ENCODE results near the gene CLEC18A. TPM values are rescaled to one million over a fixed set of nuclear protein-coding genes. Genes with fewer than 3 reads are reported as not detected.
A peak's percentile ranks its signal among the peaks of the same experiment; 100 is the strongest.
"Not testable (repeated sequence)": the region's sequence is repeated elsewhere in the genome, so short reads cannot be mapped to it uniquely, and the experiment has no call there.

CLEC18A gene
- total RNA-seq, 2 donors from 2014 or later: 12.4 to 21.9 TPM

DNA sequence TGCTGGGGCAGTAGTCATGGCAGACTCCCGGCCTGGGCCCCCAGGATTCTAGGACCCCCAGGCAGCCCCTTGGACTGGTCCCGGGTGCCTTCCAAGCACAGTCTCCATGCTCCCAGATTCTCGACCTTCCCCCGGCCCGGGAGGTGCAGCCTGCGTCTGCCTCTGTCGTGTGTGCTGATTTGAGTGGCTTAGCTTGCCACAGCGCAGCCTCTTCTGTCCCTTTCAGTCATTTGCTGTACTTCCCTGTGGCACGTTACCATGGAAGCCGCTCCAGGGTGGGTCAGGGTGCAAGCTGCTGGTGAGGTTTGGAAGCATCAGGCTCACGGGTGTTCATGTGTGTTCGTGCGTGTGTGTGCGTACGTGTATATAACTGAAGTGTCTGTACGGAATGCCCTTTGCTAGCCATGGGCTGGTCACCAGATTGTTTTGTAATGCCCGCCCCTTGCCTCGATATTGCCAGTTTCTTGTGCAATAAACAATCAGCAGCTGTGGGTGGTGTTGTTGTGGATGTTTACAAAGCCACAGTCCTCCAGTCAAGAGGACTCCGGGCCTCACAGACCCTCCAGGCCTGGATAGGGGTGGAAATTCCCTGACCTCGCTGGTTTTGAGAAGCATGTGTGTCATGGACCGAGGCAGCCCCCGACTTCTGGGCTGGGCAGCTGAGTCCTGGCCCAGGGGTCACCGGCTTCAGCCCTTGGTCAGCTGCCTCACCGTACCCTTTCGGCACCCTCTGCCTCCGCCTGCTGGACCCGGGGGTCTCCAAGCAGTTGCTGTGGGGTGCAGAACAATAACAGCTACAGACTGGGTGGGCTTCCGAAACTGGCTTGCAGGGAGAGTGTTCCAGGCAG is 9.7 kb upstream of the CLEC18A start:
- DNase-seq (ENCODE audit: low spot score) (no peak), ATAC-seq (ENCODE audit: insufficient number of reproducible peaks, low FRiP score, low read depth) (peak; percentile 25)
- H3K27ac ChIP-seq: peak overlapping the region; percentile 61 to 96
- H3K27me3 ChIP-seq (replicated peaks; ENCODE audit: insufficient read depth): no peaks in the 10 kb centered on the region
- TF ChIP-seq, protein P1, sequence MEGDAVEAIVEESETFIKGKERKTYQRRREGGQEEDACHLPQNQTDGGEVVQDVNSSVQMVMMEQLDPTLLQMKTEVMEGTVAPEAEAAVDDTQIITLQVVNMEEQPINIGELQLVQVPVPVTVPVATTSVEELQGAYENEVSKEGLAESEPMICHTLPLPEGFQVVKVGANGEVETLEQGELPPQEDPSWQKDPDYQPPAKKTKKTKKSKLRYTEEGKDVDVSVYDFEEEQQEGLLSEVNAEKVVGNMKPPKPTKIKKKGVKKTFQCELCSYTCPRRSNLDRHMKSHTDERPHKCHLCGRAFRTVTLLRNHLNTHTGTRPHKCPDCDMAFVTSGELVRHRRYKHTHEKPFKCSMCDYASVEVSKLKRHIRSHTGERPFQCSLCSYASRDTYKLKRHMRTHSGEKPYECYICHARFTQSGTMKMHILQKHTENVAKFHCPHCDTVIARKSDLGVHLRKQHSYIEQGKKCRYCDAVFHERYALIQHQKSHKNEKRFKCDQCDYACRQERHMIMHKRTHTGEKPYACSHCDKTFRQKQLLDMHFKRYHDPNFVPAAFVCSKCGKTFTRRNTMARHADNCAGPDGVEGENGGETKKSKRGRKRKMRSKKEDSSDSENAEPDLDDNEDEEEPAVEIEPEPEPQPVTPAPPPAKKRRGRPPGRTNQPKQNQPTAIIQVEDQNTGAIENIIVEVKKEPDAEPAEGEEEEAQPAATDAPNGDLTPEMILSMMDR (IDR thresholded peaks at IDR 0.05): no peak
- no peaks in the 10 kb centered on the region for H3K9me3 ChIP-seq
- H3K36me3 ChIP-seq: peaks cover 39% of the 10 kb centered on the region
- peaks cover 6 to 66% of the 10 kb centered on the region in 2 donors for H3K4me1 ChIP-seq (ENCODE audit: control insufficient read depth in 1 of 2, low read depth in 2 of 2)
- no peak overlapping the region for H3K4me3 ChIP-seq

DNA sequence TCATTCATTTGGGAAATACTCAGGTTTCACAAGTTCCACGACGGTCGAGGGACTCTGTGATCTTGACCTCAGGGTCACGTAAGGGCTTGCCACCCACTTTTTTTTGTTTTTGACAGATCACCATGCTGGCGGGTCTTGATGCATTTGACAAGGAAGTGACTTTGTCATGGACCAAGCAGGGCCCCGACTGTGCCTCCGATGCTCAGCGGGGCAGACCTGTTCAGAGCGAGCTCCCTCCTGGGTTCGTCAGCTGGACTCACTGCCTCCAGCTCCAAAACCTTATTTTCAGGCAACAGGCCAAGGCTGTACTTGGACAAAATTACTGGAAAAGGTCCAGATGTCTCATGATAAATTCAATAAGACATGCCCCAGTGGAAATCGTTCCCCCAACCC is 9.0 kb upstream of the CLEC18A start:
- Histone ChIP-seq H3K27me3 (replicated peaks; ENCODE audit: insufficient read depth) (no peaks in the 10 kb centered on the region), H3K4me3 (no peak overlapping the region), H3K9me3 (no peaks in the 10 kb centered on the region), H3K36me3 (peaks cover 33% of the 10 kb centered on the region), H3K4me1 (ENCODE audit: control insufficient read depth in 1 of 2, low read depth in 2 of 2) (peaks cover 2 to 60% of the 10 kb centered on the region in 2 donors), H3K27ac (peak overlapping the region; percentile 61 to 96)
- DNase-seq (ENCODE audit: low spot score) (no peak), ATAC-seq (ENCODE audit: insufficient number of reproducible peaks, low FRiP score, low read depth) (no peak)
- TF ChIP-seq, protein P1 (IDR thresholded peaks at IDR 0.05): no peak

DNA sequence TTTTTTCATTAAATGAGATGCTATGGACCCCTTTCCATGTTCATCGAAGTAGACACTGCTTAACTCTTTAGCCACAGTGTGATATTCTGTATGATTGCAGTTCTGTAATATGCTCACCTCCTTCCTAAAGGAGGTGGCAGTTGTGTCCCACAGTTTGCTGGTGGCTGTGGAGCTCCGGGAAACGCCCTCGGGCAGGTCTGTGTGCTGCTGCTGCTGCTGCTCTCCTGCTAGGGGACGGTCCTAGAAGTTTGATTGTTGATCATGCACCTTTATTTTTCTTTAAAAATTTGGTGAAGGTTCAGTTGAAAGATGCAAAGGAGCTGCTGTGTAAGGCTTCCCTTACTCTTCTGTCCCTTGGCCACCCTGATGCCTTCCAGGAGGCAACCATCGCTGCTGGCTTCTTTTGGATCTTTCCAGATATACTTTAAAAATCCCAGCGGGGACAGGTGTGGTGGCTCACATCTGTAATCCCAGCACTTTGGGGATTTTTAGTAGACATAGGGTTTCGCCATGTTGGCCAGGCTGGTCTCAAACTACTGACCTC is 8.4 kb upstream of the CLEC18A start:
- H3K4me1 ChIP-seq (ENCODE audit: control insufficient read depth in 1 of 2, low read depth in 2 of 2): peaks cover 0 to 54% of the 10 kb centered on the region in 2 donors
- ATAC-seq (ENCODE audit: insufficient number of reproducible peaks, low FRiP score, low read depth) (no peak), DNase-seq (ENCODE audit: low spot score) (no peak)
- peaks cover 27% of the 10 kb centered on the region for H3K36me3 ChIP-seq
- H3K27ac ChIP-seq: peak overlapping the region; percentile 61 to 96
- H3K27me3 ChIP-seq (replicated peaks; ENCODE audit: insufficient read depth): no peaks in the 10 kb centered on the region
- TF ChIP-seq, protein P1 (IDR thresholded peaks at IDR 0.05): no peak
- no peaks in the 10 kb centered on the region for H3K9me3 ChIP-seq
- H3K4me3 ChIP-seq: no peak overlapping the region

DNA sequence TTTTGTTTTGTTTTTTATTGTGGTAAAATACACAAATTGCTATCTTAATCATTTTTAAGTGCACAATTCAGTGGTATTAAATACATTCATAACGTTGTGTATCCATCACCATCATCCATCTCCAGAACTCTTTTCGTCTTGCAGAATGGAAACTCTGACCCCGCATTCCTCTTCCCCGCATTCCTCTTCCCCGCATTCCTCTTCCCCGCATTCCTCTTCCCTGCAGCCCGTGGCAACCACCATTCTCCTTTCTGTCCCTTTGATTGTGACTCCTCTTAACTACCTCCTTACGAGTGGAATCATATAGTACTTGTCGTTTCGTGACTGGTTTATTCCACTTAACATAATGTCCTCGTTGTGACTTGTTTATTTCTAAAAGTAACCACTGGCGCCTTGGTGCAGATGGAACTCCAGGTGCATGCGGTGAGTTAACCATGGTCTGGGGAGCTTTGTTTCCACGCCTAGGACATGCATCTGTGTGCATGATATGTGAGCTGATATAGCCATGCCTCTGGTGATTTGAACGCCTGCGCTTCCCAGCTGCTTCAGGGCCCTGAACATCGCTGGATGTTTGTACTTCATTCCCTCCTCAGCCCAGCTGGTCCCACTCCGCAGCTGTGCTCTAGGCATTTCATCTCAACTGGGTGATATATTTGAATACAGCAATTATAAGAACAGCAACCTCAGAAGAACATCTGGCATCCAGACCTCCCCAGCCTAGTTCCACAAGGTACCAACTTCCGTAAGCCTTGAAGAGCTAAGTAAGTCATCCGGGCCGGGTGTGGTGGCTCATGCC is 7.7 kb upstream of the CLEC18A start:
- H3K27me3 ChIP-seq (replicated peaks; ENCODE audit: insufficient read depth); H3K27ac ChIP-seq; ATAC-seq (ENCODE audit: insufficient number of reproducible peaks, low FRiP score, low read depth); H3K9me3 ChIP-seq; DNase-seq (ENCODE audit: low spot score); H3K4me3 ChIP-seq: not testable (repeated sequence)
- Histone ChIP-seq H3K36me3 (peaks cover 20% of the 10 kb centered on the region), H3K4me1 (ENCODE audit: control insufficient read depth in 1 of 2, low read depth in 2 of 2) (peaks cover 0 to 46% of the 10 kb centered on the region in 2 donors)

DNA sequence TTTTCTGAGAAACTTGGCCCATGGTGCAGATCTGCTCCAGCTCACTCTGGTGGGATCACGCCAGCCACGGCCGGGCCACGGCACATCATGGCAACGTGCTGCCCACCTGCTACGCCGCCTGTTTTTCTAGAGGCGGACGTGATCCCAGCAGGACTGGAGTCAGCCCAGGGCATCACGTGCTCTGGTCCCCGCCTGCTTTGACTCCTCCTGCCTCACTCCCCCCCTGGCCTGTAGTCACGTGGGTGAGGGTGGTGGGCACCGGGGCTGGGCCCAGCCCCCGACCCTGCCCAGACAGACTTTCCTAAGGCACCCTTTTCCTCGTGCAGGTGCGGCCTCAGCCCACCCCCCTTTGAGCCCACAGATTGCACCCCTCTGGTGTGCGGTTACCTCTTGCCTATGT is 723 bp upstream of the CLEC18A start:
- H3K4me3 ChIP-seq; H3K4me1 ChIP-seq (ENCODE audit: control insufficient read depth in 1 of 2, low read depth in 2 of 2); H3K27me3 ChIP-seq (replicated peaks; ENCODE audit: insufficient read depth); ATAC-seq (ENCODE audit: insufficient number of reproducible peaks, low FRiP score, low read depth); H3K36me3 ChIP-seq; H3K27ac ChIP-seq; H3K9me3 ChIP-seq; DNase-seq (ENCODE audit: low spot score): not testable (repeated sequence)

DNA sequence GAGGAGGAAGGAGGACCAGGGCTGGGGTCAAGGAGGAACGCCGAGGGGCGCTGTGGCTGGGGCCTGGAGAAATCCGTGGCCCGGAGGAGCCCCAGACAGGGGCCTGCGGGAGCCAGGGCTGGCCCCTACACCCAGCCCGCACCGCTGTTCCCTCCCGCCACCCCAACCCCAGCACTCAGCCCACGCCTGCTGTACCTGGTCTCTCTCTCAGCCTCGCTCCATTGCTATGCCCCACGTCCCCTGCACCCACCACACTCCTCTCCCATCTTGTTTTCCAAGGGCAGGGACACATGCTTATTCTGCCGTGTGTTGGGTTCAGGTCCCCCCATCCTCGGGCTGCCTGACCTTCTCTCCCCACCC is 518 bp downstream of the CLEC18A start:
- H3K4me3 ChIP-seq; H3K9me3 ChIP-seq; H3K36me3 ChIP-seq; H3K27me3 ChIP-seq (replicated peaks; ENCODE audit: insufficient read depth); DNase-seq (ENCODE audit: low spot score); ATAC-seq (ENCODE audit: insufficient number of reproducible peaks, low FRiP score, low read depth); H3K27ac ChIP-seq; H3K4me1 ChIP-seq (ENCODE audit: control insufficient read depth in 1 of 2, low read depth in 2 of 2): not testable (repeated sequence)

DNA sequence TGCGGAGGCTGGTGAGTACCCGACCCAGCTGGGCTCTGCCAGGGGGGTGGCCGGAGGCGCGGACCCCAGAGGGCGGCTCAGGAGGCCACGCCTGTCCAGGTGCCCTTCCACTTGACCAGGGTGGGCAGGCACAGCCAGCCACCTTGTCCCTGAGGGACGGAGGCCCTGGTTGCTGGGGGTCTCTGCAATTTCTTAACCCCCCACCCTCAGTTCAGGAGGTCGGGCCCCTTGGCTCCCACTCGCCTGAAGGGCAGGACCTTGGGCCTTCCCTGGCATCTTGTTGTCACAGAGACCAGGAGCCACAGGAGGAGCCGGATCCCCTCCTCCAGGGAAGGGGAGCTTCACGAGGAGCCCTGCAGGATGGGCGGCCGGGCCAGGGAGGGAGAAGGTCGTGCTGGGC is 982 bp downstream of the CLEC18A start:
- ATAC-seq (ENCODE audit: insufficient number of reproducible peaks, low FRiP score, low read depth); H3K9me3 ChIP-seq: not testable (repeated sequence)

DNA sequence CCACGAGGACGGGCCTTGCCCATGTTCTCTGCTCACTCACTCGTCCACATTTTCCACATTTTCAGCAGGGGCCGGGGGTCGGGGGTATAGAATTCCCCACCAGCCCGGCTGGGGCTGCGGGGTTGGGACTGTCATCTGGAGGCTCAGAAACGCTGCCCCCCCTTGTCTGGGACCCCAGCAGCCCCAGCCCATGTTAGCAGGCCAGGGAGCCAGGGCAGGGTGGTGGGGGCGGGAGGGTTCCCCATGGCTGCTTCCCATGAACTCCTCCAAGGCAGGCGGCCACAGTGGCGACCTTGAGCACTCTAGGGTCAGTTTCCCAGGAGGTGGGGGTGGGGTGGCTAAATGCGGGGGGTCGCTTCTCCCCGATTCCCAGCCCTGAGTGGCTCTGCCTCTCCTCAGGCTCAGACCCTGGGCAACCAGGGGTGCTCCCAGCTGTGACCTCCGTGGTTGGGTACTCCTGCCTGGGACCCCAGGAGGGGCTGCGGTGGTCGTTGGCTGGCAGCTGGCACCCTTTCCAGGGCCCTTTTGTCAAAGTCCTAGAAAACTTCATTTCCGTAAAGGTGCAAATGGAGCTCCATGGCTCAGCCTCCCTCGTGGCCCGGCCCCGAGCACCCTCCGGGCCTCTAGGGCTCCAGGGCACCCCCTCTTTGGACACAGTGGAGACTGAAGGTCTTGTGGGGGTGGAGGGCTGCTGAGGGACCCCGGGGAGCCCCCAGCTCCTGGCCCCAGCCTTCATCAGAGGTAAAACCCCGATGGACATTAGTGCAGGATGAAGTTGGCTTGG is 1.6 kb downstream of the CLEC18A start:
- not testable (repeated sequence) for H3K36me3 ChIP-seq; DNase-seq (ENCODE audit: low spot score); H3K4me1 ChIP-seq (ENCODE audit: control insufficient read depth in 1 of 2, low read depth in 2 of 2); H3K9me3 ChIP-seq; ATAC-seq (ENCODE audit: insufficient number of reproducible peaks, low FRiP score, low read depth); H3K4me3 ChIP-seq; H3K27me3 ChIP-seq (replicated peaks; ENCODE audit: insufficient read depth); H3K27ac ChIP-seq

More for the DNA sequence above, 982 bp downstream of the CLEC18A start:
- not testable (repeated sequence) for H3K4me1 ChIP-seq (ENCODE audit: control insufficient read depth in 1 of 2, low read depth in 2 of 2); H3K27ac ChIP-seq; H3K36me3 ChIP-seq; DNase-seq (ENCODE audit: low spot score); H3K4me3 ChIP-seq; H3K27me3 ChIP-seq (replicated peaks; ENCODE audit: insufficient read depth)

DNA sequence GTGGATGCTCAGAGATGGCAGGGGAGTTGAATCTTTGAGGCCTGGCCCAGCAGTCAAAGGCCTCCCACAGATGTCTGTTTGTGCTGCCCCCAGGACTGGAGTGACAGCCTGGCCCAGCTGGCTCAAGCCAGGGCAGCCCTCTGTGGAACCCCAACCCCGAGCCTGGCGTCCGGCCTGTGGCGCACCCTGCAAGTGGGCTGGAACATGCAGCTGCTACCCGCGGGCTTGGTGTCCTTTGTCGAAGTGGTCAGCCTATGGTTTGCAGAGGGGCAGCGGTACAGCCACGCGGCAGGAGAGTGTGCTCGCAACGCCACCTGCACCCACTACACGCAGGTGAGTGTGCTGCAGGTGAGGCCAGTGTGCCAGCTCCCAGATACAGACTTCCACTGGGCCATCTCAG is 3.1 kb downstream of the CLEC18A start:
- not testable (repeated sequence) for H3K4me3 ChIP-seq; H3K27me3 ChIP-seq (replicated peaks; ENCODE audit: insufficient read depth); H3K9me3 ChIP-seq; H3K27ac ChIP-seq; H3K36me3 ChIP-seq; DNase-seq (ENCODE audit: low spot score); ATAC-seq (ENCODE audit: insufficient number of reproducible peaks, low FRiP score, low read depth); H3K4me1 ChIP-seq (ENCODE audit: control insufficient read depth in 1 of 2, low read depth in 2 of 2)

Measured in thoracic aorta (tissue), 2 donors.